Measurements from ENCODE around the gene RNF121.
"Not testable (repeated sequence)": the region's sequence is repeated elsewhere in the genome, so short reads cannot be mapped to it uniquely, and the experiment has no call there.

Gene RNF121

DNA sequence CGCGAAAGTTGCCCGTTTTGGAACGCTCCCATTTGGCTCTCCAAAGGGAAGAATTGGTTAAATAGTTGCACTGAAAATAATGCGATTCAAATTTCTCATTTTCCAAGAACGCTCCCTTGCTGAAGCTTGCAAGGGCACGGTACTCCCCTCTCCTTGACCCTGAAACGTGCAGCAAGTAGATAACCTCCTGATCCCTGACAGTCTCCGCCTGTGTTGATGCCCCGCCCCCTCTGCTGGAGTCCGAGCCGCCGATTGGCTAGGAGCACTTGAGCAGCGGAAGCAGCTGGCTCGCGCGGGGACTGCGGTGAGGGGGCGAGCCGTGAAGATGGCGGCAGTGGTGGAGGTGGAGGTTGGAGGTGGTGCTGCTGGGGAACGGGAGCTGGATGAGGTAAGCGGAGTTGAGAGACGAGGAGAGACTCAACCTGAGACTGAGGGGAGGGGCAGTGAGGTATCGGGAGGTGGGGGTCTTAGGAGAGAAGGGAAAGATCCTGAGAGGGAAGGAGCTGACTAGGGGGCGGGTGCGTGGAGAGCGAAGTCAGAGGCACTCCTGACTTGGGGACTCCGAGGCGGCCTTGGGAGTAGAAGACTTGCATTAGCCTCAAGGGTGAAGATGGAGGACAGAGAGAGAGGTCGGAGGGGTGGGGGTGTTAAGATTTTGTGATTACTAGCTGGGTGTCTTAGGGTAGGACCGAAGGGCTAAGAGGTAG, at the start of gene RNF121:
Gene RNF121, plus strand, starts transcription at position 310 of the 707 bp plus-strand sequence. Its CDS starts 16 bp downstream, at position 326.
- peak; percentile 96 for DNase-seq (ENCODE audit: low read depth)

DNA sequence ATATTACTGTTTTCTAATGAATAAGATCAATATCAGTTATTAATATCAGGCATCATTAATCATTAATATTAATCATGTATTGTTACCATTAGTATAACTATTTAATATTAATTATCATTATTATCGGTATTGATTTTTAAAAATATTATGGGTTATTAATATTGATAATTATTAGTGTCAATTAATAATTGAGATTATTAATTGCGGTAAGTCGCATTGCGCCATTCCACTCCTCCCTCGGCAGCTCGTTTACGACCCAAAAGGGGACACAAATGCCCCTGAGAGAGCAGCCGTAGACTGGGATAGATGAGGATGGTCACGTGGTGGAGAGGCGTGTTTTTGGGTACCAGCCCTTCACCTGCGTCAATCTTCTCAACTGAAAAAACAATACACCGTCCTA, 43.0 kb upstream of the RNF121 start:
- not testable (repeated sequence) for DNase-seq (ENCODE audit: low read depth)

- DNase-seq (ENCODE audit: low read depth), result not testable (repeated sequence)
Observed at GRCh38 chr11:71888335-71889010, 40.4 kb upstream of the RNF121 start.

GRCh38 chr11:71889181-71889872, 39.5 kb upstream of the RNF121 start:
- not testable (repeated sequence) for DNase-seq (ENCODE audit: low read depth)

GRCh38 chr11:71895961-71896360, 32.9 kb upstream of the RNF121 start:
- DNase-seq (ENCODE audit: low read depth), result no peak

DNA sequence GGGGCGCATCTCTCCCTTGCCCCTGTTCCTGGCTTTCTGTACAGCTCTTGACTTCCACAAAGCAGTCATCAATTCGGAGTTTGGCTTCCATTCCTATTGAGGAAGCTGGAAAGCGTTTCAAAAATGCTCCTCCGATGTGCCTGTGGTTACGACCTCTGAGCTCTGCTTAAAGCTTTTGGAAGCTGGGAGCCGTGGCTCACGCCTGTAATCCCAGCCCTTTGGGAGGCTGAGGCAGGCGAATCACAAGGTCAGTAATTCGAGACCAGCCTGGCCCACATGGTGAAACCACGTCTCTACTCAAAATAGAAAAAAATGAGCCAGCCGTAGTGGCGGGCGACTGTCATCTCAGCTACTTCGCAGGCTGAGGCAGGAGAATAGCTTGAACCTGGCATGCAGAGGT, 27.7 kb upstream of the RNF121 start:
- not testable (repeated sequence) for DNase-seq (ENCODE audit: low read depth)

DNA sequence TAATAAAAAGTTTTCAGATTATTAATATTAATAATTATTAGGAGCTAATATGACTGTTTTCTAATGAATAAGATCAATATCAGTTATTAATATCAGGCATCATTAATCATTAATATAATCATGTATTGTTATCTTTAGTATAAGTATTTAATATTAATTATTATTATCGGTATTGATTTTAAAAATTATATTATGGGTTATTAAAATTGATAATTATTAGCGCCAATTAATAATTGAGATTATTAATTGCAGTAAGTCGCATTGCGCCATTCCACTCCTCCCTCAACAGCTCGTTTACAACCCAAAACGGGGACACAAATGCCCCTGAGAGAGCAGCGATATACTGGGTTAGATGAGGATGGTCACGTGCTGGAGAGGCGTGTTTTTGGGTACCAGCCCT, 20.6 kb upstream of the RNF121 start:
- no peak for DNase-seq (ENCODE audit: low read depth)

- not testable (repeated sequence) for DNase-seq (ENCODE audit: low read depth)
Observed at GRCh38 chr11:71910775-71911174, 18.1 kb upstream of the RNF121 start.

GRCh38 chr11:71911321-71911985, 17.4 kb upstream of the RNF121 start:
- not testable (repeated sequence) for DNase-seq (ENCODE audit: low read depth)

DNA sequence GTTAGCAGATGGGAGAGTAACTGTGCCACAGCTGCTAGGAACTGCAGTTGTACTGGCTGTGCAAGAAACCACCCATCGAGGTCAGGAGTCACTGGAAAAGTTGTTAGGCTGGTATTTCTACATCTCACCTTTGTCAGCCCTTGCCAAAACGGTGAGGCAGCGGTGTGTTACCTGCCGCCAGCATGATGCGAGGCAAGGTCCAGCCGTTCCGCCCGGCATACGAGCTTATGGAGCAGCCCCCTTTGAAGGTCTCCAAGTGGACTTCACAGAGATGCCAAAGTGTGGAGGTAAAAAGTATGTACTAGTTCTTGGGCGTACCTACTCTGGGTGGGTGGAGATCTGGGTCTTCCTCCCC, 16.9 kb upstream of the RNF121 start:
- not testable (repeated sequence) for DNase-seq (ENCODE audit: low read depth)

GRCh38 chr11:71913756-71914526, 14.9 kb upstream of the RNF121 start:
- DNase-seq (ENCODE audit: low read depth), result no peak

GRCh38 chr11:71914617-71915189, 14.1 kb upstream of the RNF121 start:
- no peak for DNase-seq (ENCODE audit: low read depth)

GRCh38 chr11:71917646-71918140, 11.2 kb upstream of the RNF121 start:
- no peak for DNase-seq (ENCODE audit: low read depth)

DNA sequence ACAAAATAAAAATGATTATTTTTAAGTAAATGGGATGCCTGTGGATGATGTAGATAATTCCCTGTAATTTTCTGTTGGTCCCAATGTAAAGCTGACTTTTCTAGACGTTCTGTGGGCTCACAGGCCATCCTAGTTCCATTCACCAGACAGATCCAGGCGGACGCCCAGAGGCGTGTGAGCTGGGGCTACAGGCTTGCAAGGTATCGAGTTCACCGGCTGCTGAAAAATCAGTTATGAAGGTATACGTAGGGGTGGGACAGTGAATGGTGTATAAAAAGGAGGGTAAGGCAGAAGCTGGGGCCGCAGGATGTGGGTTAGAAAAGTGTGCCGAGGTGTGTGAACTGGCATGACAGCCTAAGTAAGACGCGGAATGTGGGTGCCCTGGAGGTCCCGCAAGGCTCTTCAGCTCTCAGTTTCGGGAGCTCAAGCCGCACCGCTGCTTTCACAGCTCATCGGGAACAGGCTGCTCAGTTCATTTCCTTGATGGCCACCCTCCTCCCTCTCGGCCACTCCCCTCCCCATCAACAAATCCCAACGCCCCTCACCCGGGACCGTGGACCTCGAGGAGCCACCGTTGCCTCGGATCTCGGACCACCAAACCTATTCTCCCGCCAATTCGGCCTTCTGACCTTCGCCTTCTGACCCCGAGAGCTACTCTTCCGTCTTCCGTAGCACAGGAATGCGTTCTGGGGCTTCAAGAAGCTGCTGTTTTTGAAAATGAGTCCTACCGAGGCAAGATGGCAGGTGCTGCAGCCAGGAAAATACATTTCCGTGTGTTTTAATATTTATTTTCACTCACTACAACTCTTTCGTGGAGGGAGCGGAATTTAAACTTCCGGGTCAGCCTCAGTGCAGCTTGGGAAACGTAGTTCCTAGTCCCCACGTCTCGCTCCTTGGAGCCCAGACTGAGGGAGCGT, 768 bp upstream of the RNF121 start, which contains the start of gene XNDC1N:
Gene XNDC1N, minus strand, starts transcription at position 775 of the 917 bp plus-strand sequence. CDS start 5,241 bp downstream, outside the sequence.
- peak; percentile 68 for DNase-seq (ENCODE audit: low read depth)

- no peak for DNase-seq (ENCODE audit: low read depth)
Observed at GRCh38 chr11:71929491-71929890, 645 bp downstream of the RNF121 start.

GRCh38 chr11:71930556-71931244, 1.9 kb downstream of the RNF121 start:
- DNase-seq (ENCODE audit: low read depth), result no peak

- no peak for DNase-seq (ENCODE audit: low read depth)
Observed at GRCh38 chr11:71931245-71931602, 2.4 kb downstream of the RNF121 start.

DNA sequence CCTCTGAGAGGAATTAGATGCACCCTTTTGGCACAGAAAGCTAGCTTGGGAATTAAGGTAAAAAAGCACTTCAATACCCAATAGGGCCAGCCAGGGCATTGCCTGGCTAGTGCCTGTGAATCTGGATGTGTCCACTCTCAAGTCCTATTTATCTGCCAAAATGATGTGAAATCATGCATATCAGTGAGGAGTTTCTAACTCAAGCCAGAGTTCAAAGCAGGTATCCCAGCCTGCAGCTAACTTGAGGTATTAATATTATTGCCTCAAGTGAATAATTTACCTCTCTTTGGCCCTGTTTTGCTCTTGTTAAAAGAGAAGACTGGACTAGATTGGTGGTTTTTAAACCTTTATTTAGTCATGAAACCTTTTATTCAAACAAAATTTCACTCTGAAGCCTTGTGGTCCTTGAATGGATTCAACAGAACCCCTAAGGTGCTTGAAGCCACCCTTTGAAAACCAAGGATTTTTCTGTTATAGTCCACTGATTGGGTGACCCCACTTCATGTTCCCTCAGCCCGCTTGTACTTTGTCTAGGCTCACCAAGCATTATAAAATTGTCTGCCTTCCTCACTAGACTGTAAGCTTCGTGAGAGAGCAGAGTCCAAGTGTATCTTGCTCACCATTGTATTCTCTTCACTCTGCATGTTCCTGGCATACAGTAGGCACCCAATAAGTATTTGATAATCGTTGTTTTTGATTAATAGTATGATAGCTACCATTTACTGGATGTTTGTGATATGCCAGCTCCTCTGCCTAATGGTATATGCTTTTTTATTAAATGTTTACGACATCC, 4.5 kb downstream of the RNF121 start:
- no peak for DNase-seq (ENCODE audit: low read depth)

DNA sequence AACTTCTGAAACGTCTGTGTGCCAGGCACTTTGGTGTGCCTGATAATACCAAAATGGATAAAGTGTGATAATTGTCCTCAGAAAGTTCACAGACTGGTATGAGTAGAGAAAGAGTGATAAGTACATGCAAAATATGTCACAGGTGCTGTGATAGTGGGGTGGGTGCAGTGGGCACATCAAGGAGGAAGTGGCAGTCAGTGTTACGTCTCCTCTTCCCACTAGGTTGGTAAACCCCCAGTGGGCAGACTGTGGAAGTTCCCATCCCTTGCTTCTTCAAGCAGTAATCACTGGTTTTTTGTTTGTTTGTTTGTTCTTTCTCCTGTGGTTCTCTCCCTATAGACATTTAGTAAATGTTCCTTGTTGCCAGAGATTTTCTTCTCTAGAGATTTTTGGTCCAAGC, 5.4 kb downstream of the RNF121 start:
- no peak for DNase-seq (ENCODE audit: low read depth)

Measured in T-helper 22 cell (primary cell).